GM12875 (cell line): ENCODE data around the gene PIN1.

ENCODE experiments used
- H3K4me3 ChIP-seq: one replicate; pipeline ENCODE4 v1.5.1; 2011; ENCODE audit warnings: low read depth, low read length, control low read depth
- TF ChIP-seq, protein P1 (sequence below): IDR thresholded peaks from 2 replicates; pipeline ENCODE4 v1.5.1; 2011; ENCODE audit warnings: low read depth, mild to moderate bottlenecking, control low read depth, inconsistent platforms, low read length, moderate library complexity, borderline replicate concordance; ENCODE audit not compliant: insufficient read depth

The PIN1 gene

DNA sequence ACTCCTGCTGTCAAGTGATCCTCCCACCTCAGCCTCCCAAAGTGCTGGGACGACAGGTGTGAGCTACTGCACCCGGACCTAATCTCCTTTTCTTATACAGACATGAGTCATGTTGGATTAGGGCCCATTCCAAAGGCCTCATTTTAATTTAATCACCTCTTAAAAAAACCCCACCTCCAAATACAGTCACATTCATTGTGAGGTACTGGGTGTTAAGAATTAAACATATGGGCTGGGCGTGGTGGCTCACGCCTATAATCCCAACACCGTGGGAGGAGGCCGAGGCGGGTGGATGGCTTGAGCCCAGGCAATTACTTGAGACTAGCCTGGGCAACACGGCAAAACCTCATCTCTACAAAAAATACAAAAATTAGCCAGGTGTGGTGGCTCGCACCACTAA lies 46.6 kb downstream of the PIN1 start:
- TF ChIP-seq, protein P1, sequence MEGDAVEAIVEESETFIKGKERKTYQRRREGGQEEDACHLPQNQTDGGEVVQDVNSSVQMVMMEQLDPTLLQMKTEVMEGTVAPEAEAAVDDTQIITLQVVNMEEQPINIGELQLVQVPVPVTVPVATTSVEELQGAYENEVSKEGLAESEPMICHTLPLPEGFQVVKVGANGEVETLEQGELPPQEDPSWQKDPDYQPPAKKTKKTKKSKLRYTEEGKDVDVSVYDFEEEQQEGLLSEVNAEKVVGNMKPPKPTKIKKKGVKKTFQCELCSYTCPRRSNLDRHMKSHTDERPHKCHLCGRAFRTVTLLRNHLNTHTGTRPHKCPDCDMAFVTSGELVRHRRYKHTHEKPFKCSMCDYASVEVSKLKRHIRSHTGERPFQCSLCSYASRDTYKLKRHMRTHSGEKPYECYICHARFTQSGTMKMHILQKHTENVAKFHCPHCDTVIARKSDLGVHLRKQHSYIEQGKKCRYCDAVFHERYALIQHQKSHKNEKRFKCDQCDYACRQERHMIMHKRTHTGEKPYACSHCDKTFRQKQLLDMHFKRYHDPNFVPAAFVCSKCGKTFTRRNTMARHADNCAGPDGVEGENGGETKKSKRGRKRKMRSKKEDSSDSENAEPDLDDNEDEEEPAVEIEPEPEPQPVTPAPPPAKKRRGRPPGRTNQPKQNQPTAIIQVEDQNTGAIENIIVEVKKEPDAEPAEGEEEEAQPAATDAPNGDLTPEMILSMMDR = no peak

DNA sequence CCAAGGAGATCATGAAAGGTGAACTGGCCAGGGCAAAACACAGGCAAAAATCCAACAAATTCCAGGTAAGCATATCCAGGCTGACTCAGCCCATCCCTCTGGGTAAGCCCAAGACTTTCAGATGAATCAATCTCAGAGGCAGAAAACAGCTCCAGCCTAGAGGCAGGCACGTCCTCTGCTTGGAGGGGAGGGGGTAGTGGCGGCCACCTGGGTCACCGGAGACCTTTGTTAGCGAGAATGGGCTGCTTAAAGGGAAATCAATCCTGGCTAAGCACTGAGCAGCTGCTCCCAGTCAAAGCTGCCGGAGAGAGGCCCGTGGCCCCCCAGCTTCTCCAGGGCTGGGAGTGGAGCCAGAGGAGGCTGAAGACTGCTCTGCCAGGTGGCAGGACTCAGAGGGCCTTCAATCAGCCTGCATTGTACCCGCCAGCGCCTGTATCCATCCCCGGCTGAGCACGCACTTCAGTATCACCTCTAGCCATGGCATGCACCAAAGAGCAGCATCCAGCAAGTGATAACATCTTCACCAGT lies 48.2 kb downstream of the PIN1 start:
- TF ChIP-seq, protein P1 = no peak
- no peak overlapping the region for H3K4me3 ChIP-seq

More for the DNA sequence above, 46.6 kb downstream of the PIN1 start:
- H3K4me3 ChIP-seq = no peak overlapping the region

DNA sequence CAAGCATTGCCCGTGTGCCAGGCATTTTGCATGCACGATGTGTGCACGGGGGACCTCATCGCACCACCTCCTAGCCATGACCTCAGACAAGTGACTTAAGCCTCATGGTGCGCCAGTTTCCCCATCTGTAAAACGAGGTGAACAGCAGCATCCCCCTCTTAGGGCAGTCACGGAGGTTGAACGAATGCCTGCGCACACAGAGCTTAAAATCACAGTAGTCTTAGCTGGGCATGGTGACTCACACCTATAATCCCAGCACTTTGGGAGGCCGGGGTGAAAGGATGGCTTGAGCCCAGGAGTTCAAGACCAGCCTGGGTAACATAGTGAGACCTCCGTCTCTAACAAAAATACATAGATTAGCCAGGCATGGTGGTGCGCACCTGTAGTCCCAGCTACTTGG lies 48.6 kb downstream of the PIN1 start:
- no peak overlapping the region for H3K4me3 ChIP-seq
- TF ChIP-seq, protein P1 = no peak

DNA sequence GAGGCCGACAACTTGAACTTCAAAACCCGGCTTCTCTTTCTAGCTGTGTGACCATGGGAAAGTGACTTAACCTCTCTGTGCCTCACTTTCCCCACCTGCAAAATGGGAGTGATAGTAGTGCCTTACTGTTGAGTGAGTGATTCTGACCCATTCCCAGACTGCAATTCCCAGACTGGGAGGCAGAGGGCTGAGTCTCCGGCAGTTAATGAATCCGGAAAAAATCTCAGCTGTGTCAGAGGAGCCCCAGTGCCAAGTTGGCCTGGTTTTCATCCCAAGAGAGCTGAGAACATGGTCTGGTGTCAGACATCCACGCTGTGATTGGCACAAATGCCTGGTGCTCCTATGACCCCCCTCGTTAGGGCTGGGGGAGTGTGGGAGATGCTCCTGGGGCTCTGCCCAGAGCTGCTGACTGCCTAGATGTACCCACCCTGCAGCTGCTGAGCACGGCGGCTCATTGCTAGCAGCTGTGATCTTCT lies 50.0 kb downstream of the PIN1 start:
- TF ChIP-seq, protein P1 = no peak
- no peak overlapping the region for H3K4me3 ChIP-seq

DNA sequence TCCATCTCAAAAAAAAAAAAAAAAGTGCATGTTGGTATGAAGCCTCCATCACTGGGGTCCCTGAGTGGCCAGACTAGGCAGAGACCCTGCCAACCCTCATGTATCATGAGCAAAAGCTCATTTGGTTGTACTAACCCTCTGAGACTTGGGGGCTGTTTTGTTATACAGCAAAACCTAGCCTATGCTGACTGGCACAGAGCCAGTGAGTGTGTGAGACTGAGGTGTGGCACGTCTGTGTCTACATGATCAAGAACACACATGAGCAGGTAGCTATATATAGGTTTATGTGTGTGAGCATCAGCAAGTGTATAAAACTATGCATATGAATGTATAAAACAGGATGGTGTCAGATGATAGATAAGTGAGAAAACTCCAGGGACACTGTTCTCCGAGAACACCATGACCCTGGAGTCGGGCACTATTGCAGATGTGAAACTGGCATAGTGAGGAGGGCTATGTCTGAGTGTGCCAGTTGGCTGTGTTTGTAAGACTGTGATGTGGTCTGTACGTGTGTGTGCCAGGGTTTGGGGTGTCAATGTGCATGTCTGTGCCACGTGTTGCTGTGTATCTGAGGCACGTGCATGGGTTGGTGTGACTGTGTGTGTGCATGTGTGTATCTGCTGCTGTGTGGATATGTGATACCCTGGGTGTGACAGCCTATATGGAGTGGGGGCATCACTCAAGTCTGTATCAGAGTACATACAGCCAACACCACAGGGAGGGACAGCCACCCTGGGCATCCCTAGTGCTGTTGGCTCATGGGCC lies 56.7 kb downstream of the PIN1 start:
- no peak overlapping the region for H3K4me3 ChIP-seq
- TF ChIP-seq, protein P1 = no peak
